Coronary artery (tissue), 2 donors: ENCODE data around the gene C2orf68.
"Not testable (repeated sequence)": the region's sequence is repeated elsewhere in the genome, so short reads cannot be mapped to it uniquely, and the experiment has no call there.

Experiments
- DNase-seq: peaks from one replicate; pipeline ENCODE4 v3.0.0-alpha.2; 2017; ENCODE audit warnings: low spot score
- H3K27ac ChIP-seq, 2 donors: fragments of 200-600 bp; sonication (generic); one replicate each; pipeline ENCODE4 v1.5.1; 2016 to 2019
- H3K4me3 ChIP-seq: fragments of 200-600 bp; sonication (generic); 2 replicates; pipeline ENCODE4 v1.5.1; 2016; ENCODE audit warnings: mild to moderate bottlenecking, moderate library complexity
- TF ChIP-seq, protein P1 (sequence below): fragments of 200-600 bp; sonication (generic); IDR thresholded peaks from one replicate; pipeline ENCODE4 v1.5.1; 2019; ENCODE audit warnings: antibody characterized with exemption

C2orf68 gene, protein sequence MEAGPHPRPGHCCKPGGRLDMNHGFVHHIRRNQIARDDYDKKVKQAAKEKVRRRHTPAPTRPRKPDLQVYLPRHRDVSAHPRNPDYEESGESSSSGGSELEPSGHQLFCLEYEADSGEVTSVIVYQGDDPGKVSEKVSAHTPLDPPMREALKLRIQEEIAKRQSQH

DNA sequence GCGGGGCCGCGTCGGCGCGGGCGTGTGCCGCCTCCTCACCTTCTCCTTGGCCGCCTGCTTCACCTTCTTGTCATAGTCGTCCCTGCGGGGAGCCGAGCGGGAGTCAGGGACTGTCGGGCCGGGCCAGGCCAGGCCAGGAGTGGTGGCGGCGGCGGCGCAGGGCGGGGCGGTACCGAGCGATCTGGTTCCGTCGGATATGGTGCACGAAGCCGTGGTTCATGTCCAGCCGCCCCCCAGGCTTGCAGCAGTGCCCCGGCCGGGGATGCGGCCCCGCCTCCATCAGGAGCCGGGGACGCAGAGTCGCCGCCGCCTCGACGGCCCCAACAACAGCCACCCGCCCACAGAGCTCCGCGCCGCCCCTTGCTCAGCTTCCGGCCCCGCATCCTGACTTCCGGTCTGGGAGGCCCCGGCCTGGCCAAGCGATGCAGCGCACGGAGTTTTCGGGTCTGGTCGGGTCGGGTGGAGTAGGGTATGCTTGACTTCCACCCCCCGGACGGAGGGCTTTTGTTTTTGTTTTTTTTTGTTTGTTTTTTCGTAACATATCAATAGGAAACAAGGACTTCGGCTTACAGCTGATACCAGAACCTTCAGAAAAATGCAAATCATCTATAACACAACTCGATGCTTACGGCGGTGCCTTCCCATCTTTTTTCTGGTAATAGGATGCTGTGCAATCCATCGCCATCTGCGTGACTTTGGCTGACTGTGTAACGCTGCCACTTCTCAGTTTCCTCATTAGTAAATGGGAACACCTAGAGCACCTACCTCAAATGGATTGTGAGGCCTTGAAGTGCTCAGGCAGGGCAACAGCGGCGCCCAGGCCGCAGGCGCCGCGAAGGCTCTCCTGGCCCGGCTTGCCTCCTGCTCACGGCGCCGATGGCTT, at the start of gene C2orf68:
TSS of gene C2orf68 (minus strand) at position 362 of the 883 bp plus-strand sequence. CDS start at position 280, 82 bp downstream.
- TF ChIP-seq, protein P1, sequence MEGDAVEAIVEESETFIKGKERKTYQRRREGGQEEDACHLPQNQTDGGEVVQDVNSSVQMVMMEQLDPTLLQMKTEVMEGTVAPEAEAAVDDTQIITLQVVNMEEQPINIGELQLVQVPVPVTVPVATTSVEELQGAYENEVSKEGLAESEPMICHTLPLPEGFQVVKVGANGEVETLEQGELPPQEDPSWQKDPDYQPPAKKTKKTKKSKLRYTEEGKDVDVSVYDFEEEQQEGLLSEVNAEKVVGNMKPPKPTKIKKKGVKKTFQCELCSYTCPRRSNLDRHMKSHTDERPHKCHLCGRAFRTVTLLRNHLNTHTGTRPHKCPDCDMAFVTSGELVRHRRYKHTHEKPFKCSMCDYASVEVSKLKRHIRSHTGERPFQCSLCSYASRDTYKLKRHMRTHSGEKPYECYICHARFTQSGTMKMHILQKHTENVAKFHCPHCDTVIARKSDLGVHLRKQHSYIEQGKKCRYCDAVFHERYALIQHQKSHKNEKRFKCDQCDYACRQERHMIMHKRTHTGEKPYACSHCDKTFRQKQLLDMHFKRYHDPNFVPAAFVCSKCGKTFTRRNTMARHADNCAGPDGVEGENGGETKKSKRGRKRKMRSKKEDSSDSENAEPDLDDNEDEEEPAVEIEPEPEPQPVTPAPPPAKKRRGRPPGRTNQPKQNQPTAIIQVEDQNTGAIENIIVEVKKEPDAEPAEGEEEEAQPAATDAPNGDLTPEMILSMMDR, result no peak
- peak; percentile 92 for DNase-seq
- H3K27ac ChIP-seq, result peak within 1 kb of the TSS; percentile 79 to 93
- peak within 1 kb of the TSS; percentile 99 for H3K4me3 ChIP-seq

DNA sequence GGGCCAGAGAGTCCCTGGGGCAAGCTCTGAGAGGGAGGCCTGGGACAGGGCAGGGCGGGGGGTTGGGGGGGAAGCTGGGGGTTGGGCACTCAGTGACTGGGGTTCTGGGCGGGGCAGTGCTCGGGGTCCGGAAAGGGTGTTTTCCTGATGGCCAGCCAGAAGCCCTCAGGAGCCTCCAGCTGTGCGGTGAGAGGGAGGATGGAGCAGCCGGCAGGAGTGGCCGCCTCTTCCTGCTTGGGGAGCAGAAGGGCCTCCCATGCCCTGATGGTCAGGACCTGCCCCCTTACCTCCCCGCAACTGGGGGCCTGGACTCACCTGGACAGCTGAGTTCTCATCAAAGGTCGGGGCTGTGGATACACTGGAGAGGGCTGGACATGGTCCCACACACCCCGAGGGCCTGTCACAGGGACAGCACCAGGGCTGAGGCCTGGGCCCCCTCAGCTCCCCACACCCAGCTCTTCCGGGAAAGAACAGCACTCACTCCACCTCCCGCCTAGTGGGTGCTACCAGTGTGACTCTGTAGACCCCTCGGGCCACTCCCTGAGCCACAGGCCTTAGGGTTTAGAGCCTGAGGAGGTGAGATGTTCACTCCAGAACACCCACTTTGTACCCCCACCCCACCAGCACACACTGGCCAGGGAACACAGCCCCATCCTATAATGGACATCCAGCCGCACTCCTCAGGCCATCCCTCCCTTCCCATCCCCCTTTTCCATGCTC, 49.4 kb upstream of the C2orf68 start:
- TF ChIP-seq, protein P1, result no peak
- no peak for DNase-seq
- H3K4me3 ChIP-seq, result no peak overlapping the region
- H3K27ac ChIP-seq, result peak overlapping the region in 1 of 2 donors; percentile 66

DNA sequence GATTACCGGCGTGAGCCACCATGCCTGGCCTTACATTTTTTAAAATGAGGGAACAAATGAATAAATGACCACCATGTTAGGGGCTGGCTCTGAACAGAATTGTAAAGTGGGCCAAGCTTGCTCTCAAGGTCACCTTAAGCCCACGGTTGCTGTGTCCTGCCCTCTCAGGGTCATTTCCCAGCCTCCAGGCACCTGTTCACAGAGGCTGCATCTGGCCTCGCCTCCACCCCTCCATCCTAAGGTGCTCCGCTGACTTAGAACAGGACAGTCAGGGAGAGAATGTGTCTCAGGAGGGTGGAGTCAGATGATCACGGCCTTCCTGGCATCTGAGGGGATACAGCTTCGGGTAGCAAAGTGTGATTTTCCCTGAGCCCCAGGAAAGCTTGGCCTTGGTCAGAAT, 48.9 kb upstream of the C2orf68 start:
- TF ChIP-seq, protein P1, result no peak
- Histone ChIP-seq H3K4me3 (no peak overlapping the region), H3K27ac (peak overlapping the region in 1 of 2 donors; percentile 66)
- no peak for DNase-seq

DNA sequence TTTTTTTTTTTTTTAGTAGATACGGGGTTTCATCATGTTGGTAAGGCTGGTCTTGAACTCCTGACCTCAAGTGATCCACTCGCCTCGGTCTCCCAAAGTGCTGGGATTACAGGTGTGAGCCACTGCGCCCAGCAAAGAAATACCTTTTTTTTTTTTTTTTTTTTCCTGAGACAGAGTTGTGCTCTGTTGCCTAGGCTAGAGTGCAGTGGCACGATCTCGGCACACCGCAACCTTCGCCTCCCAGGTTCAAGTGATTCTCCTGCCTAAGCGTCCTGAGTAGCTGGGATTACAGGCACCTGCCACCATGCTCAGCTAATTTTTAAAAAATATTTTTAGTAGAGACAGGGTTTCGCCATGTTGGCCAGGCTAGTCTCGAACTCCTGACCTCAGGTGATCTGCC, 48.4 kb upstream of the C2orf68 start:
- DNase-seq, H3K27ac ChIP-seq, H3K4me3 ChIP-seq: not testable (repeated sequence)

DNA sequence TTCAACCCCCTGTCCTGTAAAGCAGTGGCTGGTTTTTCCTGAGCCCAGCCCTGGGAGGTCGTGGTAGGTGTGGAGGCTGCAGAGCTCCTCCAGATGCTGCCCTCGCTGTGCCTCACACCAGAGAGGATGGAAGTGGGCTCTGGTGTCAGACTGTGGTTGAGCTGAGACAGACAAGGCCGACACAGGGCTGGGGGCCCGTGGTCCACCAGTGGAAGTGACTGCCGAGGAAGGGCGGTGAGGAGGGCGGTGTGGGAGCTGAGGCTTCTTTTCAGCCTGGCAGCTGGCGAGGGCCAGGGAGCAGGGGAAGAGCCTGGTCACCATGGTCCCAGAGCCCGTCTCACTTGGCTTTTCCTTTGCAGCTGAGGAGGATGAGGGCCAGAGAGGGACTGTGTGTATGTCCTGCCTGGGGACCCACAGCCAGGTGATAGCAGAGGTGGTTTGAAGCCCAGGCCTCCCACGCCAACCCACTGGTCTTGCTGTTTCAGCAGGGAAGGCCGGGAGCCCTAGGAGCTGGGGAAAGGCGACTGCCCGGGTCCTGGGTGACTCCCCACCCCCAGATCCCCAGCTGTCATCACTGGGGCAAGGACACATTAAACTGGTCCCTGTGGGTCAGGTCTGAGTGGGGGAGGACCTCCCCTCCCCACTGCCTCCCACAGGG, 47.6 kb upstream of the C2orf68 start:
- H3K27ac ChIP-seq, result no peak overlapping the region
- no peak overlapping the region for H3K4me3 ChIP-seq
- no peak for DNase-seq
- TF ChIP-seq, protein P1, result no peak

DNA sequence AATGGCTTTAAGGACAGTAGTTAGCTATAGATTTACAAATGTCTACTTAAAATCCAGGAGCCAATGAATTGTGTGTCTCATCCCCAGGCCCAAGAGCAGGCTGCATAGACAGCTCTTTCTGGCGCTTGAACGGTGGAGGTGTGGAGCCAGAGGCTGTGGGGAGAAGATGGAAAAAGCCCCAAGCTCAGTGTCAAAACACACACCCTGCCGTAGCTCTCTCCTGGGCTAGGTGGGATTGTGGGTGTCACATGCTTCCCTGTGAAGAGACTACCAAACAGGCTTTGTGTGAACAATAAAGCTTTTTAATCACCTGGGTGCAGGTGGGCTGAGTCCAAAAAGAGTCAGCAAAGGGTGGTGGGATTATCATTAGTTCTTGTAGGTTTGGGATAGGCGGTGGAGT, 45.5 kb upstream of the C2orf68 start:
- not testable (repeated sequence) for H3K4me3 ChIP-seq, DNase-seq, H3K27ac ChIP-seq

DNA sequence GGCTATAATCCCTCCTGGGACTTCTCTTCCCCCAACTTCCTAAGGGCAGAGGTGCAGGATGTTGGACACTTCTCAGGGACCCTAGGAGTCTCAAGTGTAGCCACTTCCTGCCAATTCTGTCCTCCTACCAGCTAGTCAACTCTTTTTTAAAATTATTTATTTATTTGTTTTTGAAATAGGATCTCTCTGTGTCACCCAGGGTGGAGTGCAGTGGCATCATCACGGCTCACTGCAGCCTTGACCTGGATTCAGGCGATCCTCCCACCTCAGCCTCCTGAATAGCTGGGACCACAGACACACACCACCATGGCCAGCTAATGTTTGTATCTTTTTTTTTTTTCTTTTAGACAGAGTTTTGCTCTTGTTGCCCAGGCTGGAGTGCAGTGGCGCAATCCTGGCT, 44.6 kb upstream of the C2orf68 start:
- TF ChIP-seq, protein P1, result no peak
- Histone ChIP-seq H3K27ac (no peak overlapping the region), H3K4me3 (no peak overlapping the region)
- no peak for DNase-seq
